ENCODE measurements around the gene DMBX1. TPM values are rescaled to one million over a fixed set of nuclear protein-coding genes. Genes with fewer than 3 reads are reported as not detected.

The DMBX1 gene
- total RNA-seq, 4 donors from 2014 or later: 0.25 to 0.55 (median 0.30) TPM; not detected in 1

- TF ChIP-seq EP300 (IDR thresholded peaks at IDR 0.05) (no peak), POLR2A (IDR thresholded peaks at IDR 0.05) (no peak), CTCF (IDR thresholded peaks at IDR 0.05) (no peak), POLR2AphosphoS5 (IDR thresholded peaks at IDR 0.05) (no peak)
- no peaks in the 10 kb centered on the region for H3K9me3 ChIP-seq
- H3K27me3 ChIP-seq: peaks cover 65% of the 10 kb centered on the region
- DNase-seq (ENCODE audit: low spot score in 2 of 2): no peak
- H3K4me3 ChIP-seq: no peak overlapping the region
- no peaks in the 10 kb centered on the region for H3K36me3 ChIP-seq
- WGBS: 63% methylated on average over 7 of the region's 7 CpGs
- H3K27ac ChIP-seq: no peak overlapping the region
- peaks cover 5% of the 10 kb centered on the region for H3K4me1 ChIP-seq
Observed at GRCh38 chr1:46480959-46481646, 8.5 kb upstream of the DMBX1 start.

- Histone ChIP-seq H3K27me3 (peaks cover 70% of the 10 kb centered on the region), H3K27ac (no peak overlapping the region), H3K36me3 (no peaks in the 10 kb centered on the region), H3K9me3 (no peaks in the 10 kb centered on the region), H3K4me1 (peaks cover 5% of the 10 kb centered on the region), H3K4me3 (no peak overlapping the region)
- no peak for DNase-seq (ENCODE audit: low spot score in 2 of 2)
- TF ChIP-seq CTCF (IDR thresholded peaks at IDR 0.05) (no peak), POLR2A (IDR thresholded peaks at IDR 0.05) (no peak), EP300 (IDR thresholded peaks at IDR 0.05) (no peak), POLR2AphosphoS5 (IDR thresholded peaks at IDR 0.05) (no peak)
- WGBS: 39% methylated on average over 4 of the region's 4 CpGs
Observed at GRCh38 chr1:46481961-46482360, 7.7 kb upstream of the DMBX1 start.

GRCh38 chr1:46483589-46483988 lies 6.0 kb upstream of the DMBX1 start:
- no peak for TF ChIP-seq POLR2AphosphoS5 (IDR thresholded peaks at IDR 0.05)
- TF ChIP-seq CTCF (IDR thresholded peaks at IDR 0.05): no peak
- TF ChIP-seq EP300 (IDR thresholded peaks at IDR 0.05): no peak
- no peak for TF ChIP-seq POLR2A (IDR thresholded peaks at IDR 0.05)
- Histone ChIP-seq H3K4me3 (no peak overlapping the region), H3K27me3 (peaks cover 77% of the 10 kb centered on the region), H3K36me3 (no peaks in the 10 kb centered on the region), H3K9me3 (no peaks in the 10 kb centered on the region), H3K27ac (no peak overlapping the region), H3K4me1 (peaks cover 7% of the 10 kb centered on the region)
- no peak for DNase-seq (ENCODE audit: low spot score in 2 of 2)
- 83% methylated on average over 12 of the region's 12 CpGs for WGBS

GRCh38 chr1:46484783-46485490 lies 4.7 kb upstream of the DMBX1 start:
- no peaks in the 10 kb centered on the region for H3K36me3 ChIP-seq
- no peak overlapping the region for H3K27ac ChIP-seq
- TF ChIP-seq EP300 (IDR thresholded peaks at IDR 0.05) (no peak), POLR2AphosphoS5 (IDR thresholded peaks at IDR 0.05) (no peak), POLR2A (IDR thresholded peaks at IDR 0.05) (no peak), CTCF (IDR thresholded peaks at IDR 0.05) (no peak)
- no peak overlapping the region for H3K4me3 ChIP-seq
- H3K4me1 ChIP-seq: peaks cover 21% of the 10 kb centered on the region
- H3K27me3 ChIP-seq: peaks cover 80% of the 10 kb centered on the region
- no peaks in the 10 kb centered on the region for H3K9me3 ChIP-seq
- WGBS: 39% methylated on average over 10 of the region's 14 CpGs
- DNase-seq (ENCODE audit: low spot score in 2 of 2): no peak

Data from suprapubic skin (tissue), 4 donors.